Liver (tissue), 9 donors: ENCODE data around the gene CAMK1D. TPM values are rescaled to one million over a fixed set of nuclear protein-coding genes. Genes with fewer than 3 reads are reported as not detected.
A peak's percentile ranks its signal among the peaks of the same experiment; 100 is the strongest.

ENCODE experiments used
- DNase-seq: peaks from one replicate; pipeline ENCODE4 v3.0.0-alpha.2; 2017; ENCODE audit warnings: low spot score
- H3K27ac ChIP-seq, 2 donors: one replicate each; pipeline ENCODE4 v1.7.0; 2013; ENCODE audit warnings: inconsistent platforms in 2 of 2, low read length in 2 of 2, control low read depth in 1 of 2, low read depth in 1 of 2, mild to moderate bottlenecking in 1 of 2
- H3K27me3 ChIP-seq, 4 donors: one replicate each; pipeline versions ENCODE4 v1.6.1 to v1.7.0; 2013; ENCODE audit warnings: low read length in 3 of 4, inconsistent platforms in 1 of 4, mild to moderate bottlenecking in 1 of 4, moderate library complexity in 1 of 4; ENCODE audit not compliant: control insufficient read depth in 4 of 4, insufficient read depth in 4 of 4
- H3K36me3 ChIP-seq, 4 donors: one replicate each; pipeline versions ENCODE4 v1.6.1 to v1.7.0; 2013; ENCODE audit warnings: low read length in 3 of 4, mild to moderate bottlenecking in 3 of 4, low read depth in 1 of 4, moderate library complexity in 1 of 4; ENCODE audit not compliant: control insufficient read depth in 4 of 4, insufficient read depth in 3 of 4
- H3K4me1 ChIP-seq, 4 donors: one replicate each; pipeline versions ENCODE4 v1.6.1 to v1.7.0; 2013; ENCODE audit warnings: low read length in 3 of 4, mild to moderate bottlenecking in 3 of 4, moderate library complexity in 1 of 4; ENCODE audit not compliant: control insufficient read depth in 4 of 4, insufficient read depth in 4 of 4
- H3K4me3 ChIP-seq, 3 donors: one replicate each; pipeline versions ENCODE4 v1.6.1 to v1.7.0; 2013; ENCODE audit warnings: low read length in 3 of 3, control low read depth in 1 of 3, low read depth in 1 of 3, mild to moderate bottlenecking in 1 of 3
- H3K9ac ChIP-seq, 2 donors: one replicate each; pipeline ENCODE4 v1.7.0; 2013; ENCODE audit warnings: low read length in 2 of 2, mild to moderate bottlenecking in 2 of 2, moderate library complexity in 2 of 2, control low read depth in 1 of 2, low read depth in 1 of 2
- H3K9me3 ChIP-seq, 4 donors: one replicate each; pipeline versions ENCODE4 v1.6.1 to v1.7.0; 2013; ENCODE audit warnings: low read length in 3 of 4; ENCODE audit not compliant: control insufficient read depth in 4 of 4
- EGR1 ChIP-seq, 2 donors: IDR thresholded peaks; 2 replicates each; pipeline ENCODE4 v1.6.1; 2016 to 2018; ENCODE audit warnings: antibody characterized with exemption in 2 of 2, low read depth in 2 of 2
- FOXA1 ChIP-seq: IDR thresholded peaks from 2 replicates; pipeline ENCODE4 v1.6.1; 2016; ENCODE audit warnings: antibody characterized with exemption
- FOXA2 ChIP-seq: IDR thresholded peaks from 2 replicates; pipeline ENCODE4 v1.6.1; 2016; ENCODE audit warnings: antibody characterized with exemption
- GABPA ChIP-seq, 2 donors: IDR thresholded peaks in 1 of 2; conservative IDR thresholded peaks in 1 of 2; 2 replicates each; pipeline ENCODE4 v1.6.1; 2016; ENCODE audit warnings: antibody characterized with exemption in 2 of 2, mild to moderate bottlenecking in 1 of 2, moderate library complexity in 1 of 2
- HNF4A ChIP-seq, 2 donors: conservative IDR thresholded peaks; 2 replicates each; pipeline ENCODE4 v1.6.1; 2016; ENCODE audit warnings: antibody characterized with exemption in 2 of 2, mild to moderate bottlenecking in 2 of 2
- HNF4G ChIP-seq: IDR thresholded peaks from 2 replicates; pipeline ENCODE4 v1.6.1; 2016; ENCODE audit warnings: antibody characterized with exemption
- JUND ChIP-seq, 2 donors: IDR thresholded peaks; 2 replicates each; pipeline ENCODE4 v1.6.1; 2016; ENCODE audit warnings: antibody characterized with exemption in 2 of 2
- NR2F2 ChIP-seq: IDR thresholded peaks from 2 replicates; pipeline ENCODE4 v1.6.1; 2016; ENCODE audit warnings: antibody characterized with exemption
- RAD21 ChIP-seq, 2 donors: IDR thresholded peaks; 2 replicates each; pipeline ENCODE4 v1.6.1; 2016; ENCODE audit warnings: antibody characterized with exemption in 2 of 2, mild to moderate bottlenecking in 2 of 2
- RXRA ChIP-seq, 2 donors: IDR thresholded peaks; 2 replicates each; pipeline ENCODE4 v1.6.1; 2017 to 2018; ENCODE audit warnings: antibody characterized with exemption in 2 of 2, mild to moderate bottlenecking in 1 of 2
- SP1 ChIP-seq: IDR thresholded peaks from 2 replicates; pipeline ENCODE4 v1.6.1; 2018; ENCODE audit warnings: antibody characterized with exemption, mild to moderate bottlenecking
- TAF1 ChIP-seq: conservative IDR thresholded peaks from 2 replicates; pipeline ENCODE4 v1.6.1; 2016; ENCODE audit warnings: antibody characterized with exemption, mild to moderate bottlenecking
- YY1 ChIP-seq: IDR thresholded peaks from 2 replicates; pipeline ENCODE4 v1.6.1; 2016; ENCODE audit warnings: antibody characterized with exemption, mild to moderate bottlenecking
- WGBS: extraction: QIAGEN DNeasy Blood & Tissue Kit; methylation state at CpG from one replicate; pipeline ENCODE4 v1.1.7; 2013; 5-methylcytosine and 5-hydroxymethylcytosine counted together
- polyA plus RNA-seq, 2 donors: library from polyadenylated mRNA; stranded (reverse) in 1 of 2; unstranded in 1 of 2; fragments of 200-250 nt in 1 of 2; fragments of >200 nt in 1 of 2; fragmentation: Nextera tagmentation in 1 of 2; extraction: Ambion mirVana in 1 of 2; gene quantifications; one replicate each; pipeline versions ENCODE4 v1.2.1 to v1.2.3, GENCODE V29; 2013 to 2015
- total RNA-seq, 2 donors: library from RNA; depleted of rRNA; stranded (reverse); fragments of >200 nt; gene quantifications; one replicate each; pipeline ENCODE4 v1.2.3, GENCODE V29; 2014
- TF ChIP-seq, protein P1 (sequence below): IDR thresholded peaks from 2 replicates; pipeline ENCODE4 v1.6.1; 2016; ENCODE audit warnings: antibody characterized with exemption
- TF ChIP-seq, protein P2 (sequence below): IDR thresholded peaks from 2 replicates; pipeline ENCODE4 v1.6.1; 2016; ENCODE audit warnings: antibody characterized with exemption
- TF ChIP-seq, protein P3 (sequence below): IDR thresholded peaks from 2 replicates; pipeline ENCODE4 v1.6.1; 2016; ENCODE audit warnings: antibody characterized with exemption, mild to moderate bottlenecking
- TF ChIP-seq, protein P4 (sequence below): IDR thresholded peaks from 2 replicates; pipeline ENCODE4 v1.6.1; 2016; ENCODE audit warnings: antibody characterized with exemption
- TF ChIP-seq, protein P5 (sequence below): fragments of 150-350 bp; IDR thresholded peaks from 2 replicates; pipeline ENCODE4 v1.5.1; 2017; ENCODE audit warnings: improper control_type of control experiment, low read depth, low read length; ENCODE audit not compliant: missing input control
- donor health status: healthy.
- donor health status: healthy.
- donor health status: healthy.
- donor health status: healthy.
- donor health status: healthy.

The CAMK1D gene
- total and polyA plus RNA-seq, 4 donors: 2.7 to 10.1 (median 4.2) TPM

DNA sequence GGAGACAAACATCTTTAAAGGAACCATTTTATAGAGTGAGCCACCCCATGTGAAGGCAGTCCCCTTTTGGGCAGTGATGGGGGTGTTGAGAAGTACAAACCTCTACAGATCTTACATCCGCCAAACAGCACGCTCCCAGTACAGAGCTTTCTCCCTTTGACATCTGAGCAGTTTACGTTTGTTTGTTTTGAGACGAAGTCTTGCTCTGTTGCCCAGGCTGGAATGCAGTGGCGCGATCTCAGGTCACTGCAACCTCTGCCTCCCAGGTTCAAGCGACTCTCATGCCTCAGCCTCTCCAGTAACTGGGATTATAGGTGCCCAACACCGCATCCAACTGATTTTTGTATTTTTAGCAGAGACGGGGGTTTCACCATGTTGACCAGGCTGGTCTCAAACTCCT, 523.2 kb downstream of the CAMK1D start:
- Histone ChIP-seq H3K9ac (no peak overlapping the region), H3K9me3 (no peaks in the 10 kb centered on the region), H3K36me3 (no peaks in the 10 kb centered on the region), H3K4me3 (no peak overlapping the region), H3K4me1 (peaks cover 7 to 33% (median 19%) of the 10 kb centered on the region in 4 donors), H3K27ac (no peak overlapping the region), H3K27me3 (no peaks in the 10 kb centered on the region)
- WGBS: 41% methylated on average over 9 of the region's 9 CpGs
- TF ChIP-seq RXRA (IDR thresholded peaks at IDR 0.05) (peak in 1 of 2 donors; percentile 41), SP1 (no peak), GABPA (IDR thresholded peaks at IDR 0.05 in 1 of 2, conservative IDR thresholded peaks at IDR 0.05 in 1 of 2) (no peak), FOXA2 (no peak), HNF4A (conservative IDR thresholded peaks at IDR 0.05) (peak in 1 of 2 donors; percentile 40), TAF1 (no peak)
- TF ChIP-seq, protein P1, sequence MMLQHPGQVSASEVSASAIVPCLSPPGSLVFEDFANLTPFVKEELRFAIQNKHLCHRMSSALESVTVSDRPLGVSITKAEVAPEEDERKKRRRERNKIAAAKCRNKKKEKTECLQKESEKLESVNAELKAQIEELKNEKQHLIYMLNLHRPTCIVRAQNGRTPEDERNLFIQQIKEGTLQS: no peak
- TF ChIP-seq, protein P2, sequence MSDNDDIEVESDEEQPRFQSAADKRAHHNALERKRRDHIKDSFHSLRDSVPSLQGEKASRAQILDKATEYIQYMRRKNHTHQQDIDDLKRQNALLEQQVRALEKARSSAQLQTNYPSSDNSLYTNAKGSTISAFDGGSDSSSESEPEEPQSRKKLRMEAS: no peak
- DNase-seq: no peak

DNA sequence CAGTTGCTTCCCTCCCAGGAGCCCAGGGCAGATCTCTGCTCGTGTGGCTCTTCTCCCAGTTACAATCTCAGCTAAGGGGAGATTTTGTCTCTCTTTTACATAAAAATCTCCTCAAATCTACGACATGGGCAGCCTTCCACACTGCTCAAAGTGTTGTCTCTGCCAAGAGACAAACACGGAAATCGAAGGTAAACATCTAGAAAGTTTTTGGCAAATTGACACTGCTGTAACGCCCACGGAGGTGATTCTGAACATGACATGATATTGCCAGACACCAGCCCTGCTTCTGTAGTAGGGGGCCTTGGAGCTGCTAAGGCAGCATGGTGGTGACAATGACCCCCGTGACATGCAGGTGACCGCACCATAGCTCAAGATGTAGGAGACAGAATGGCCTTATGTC, 523.8 kb downstream of the CAMK1D start:
- Histone ChIP-seq H3K4me3 (no peak overlapping the region), H3K27ac (peak overlapping the region in 1 of 2 donors; percentile 41), H3K9me3 (no peaks in the 10 kb centered on the region), H3K9ac (no peak overlapping the region), H3K36me3 (no peaks in the 10 kb centered on the region), H3K27me3 (no peaks in the 10 kb centered on the region), H3K4me1 (peaks cover 7 to 33% (median 19%) of the 10 kb centered on the region in 4 donors)
- no peak for DNase-seq
- TF ChIP-seq, protein P3, sequence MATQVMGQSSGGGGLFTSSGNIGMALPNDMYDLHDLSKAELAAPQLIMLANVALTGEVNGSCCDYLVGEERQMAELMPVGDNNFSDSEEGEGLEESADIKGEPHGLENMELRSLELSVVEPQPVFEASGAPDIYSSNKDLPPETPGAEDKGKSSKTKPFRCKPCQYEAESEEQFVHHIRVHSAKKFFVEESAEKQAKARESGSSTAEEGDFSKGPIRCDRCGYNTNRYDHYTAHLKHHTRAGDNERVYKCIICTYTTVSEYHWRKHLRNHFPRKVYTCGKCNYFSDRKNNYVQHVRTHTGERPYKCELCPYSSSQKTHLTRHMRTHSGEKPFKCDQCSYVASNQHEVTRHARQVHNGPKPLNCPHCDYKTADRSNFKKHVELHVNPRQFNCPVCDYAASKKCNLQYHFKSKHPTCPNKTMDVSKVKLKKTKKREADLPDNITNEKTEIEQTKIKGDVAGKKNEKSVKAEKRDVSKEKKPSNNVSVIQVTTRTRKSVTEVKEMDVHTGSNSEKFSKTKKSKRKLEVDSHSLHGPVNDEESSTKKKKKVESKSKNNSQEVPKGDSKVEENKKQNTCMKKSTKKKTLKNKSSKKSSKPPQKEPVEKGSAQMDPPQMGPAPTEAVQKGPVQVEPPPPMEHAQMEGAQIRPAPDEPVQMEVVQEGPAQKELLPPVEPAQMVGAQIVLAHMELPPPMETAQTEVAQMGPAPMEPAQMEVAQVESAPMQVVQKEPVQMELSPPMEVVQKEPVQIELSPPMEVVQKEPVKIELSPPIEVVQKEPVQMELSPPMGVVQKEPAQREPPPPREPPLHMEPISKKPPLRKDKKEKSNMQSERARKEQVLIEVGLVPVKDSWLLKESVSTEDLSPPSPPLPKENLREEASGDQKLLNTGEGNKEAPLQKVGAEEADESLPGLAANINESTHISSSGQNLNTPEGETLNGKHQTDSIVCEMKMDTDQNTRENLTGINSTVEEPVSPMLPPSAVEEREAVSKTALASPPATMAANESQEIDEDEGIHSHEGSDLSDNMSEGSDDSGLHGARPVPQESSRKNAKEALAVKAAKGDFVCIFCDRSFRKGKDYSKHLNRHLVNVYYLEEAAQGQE: no peak
- TF ChIP-seq FOXA1: peak; percentile 23
- TF ChIP-seq, protein P2: no peak
- TF ChIP-seq, protein P4, sequence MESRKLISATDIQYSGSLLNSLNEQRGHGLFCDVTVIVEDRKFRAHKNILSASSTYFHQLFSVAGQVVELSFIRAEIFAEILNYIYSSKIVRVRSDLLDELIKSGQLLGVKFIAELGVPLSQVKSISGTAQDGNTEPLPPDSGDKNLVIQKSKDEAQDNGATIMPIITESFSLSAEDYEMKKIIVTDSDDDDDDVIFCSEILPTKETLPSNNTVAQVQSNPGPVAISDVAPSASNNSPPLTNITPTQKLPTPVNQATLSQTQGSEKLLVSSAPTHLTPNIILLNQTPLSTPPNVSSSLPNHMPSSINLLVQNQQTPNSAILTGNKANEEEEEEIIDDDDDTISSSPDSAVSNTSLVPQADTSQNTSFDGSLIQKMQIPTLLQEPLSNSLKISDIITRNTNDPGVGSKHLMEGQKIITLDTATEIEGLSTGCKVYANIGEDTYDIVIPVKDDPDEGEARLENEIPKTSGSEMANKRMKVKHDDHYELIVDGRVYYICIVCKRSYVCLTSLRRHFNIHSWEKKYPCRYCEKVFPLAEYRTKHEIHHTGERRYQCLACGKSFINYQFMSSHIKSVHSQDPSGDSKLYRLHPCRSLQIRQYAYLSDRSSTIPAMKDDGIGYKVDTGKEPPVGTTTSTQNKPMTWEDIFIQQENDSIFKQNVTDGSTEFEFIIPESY: no peak
- TF ChIP-seq GABPA (IDR thresholded peaks at IDR 0.05 in 1 of 2, conservative IDR thresholded peaks at IDR 0.05 in 1 of 2): no peak
- TF ChIP-seq HNF4G: no peak
- TF ChIP-seq FOXA2: peak; percentile 72
- no peak for TF ChIP-seq SP1
- no peak for TF ChIP-seq JUND (IDR thresholded peaks at IDR 0.05)
- TF ChIP-seq, protein P5, sequence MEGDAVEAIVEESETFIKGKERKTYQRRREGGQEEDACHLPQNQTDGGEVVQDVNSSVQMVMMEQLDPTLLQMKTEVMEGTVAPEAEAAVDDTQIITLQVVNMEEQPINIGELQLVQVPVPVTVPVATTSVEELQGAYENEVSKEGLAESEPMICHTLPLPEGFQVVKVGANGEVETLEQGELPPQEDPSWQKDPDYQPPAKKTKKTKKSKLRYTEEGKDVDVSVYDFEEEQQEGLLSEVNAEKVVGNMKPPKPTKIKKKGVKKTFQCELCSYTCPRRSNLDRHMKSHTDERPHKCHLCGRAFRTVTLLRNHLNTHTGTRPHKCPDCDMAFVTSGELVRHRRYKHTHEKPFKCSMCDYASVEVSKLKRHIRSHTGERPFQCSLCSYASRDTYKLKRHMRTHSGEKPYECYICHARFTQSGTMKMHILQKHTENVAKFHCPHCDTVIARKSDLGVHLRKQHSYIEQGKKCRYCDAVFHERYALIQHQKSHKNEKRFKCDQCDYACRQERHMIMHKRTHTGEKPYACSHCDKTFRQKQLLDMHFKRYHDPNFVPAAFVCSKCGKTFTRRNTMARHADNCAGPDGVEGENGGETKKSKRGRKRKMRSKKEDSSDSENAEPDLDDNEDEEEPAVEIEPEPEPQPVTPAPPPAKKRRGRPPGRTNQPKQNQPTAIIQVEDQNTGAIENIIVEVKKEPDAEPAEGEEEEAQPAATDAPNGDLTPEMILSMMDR: no peak
- TF ChIP-seq HNF4A (conservative IDR thresholded peaks at IDR 0.05): peak in 1 of 2 donors; percentile 14
- no peak for TF ChIP-seq YY1
- no peak for TF ChIP-seq RXRA (IDR thresholded peaks at IDR 0.05)
- no peak for TF ChIP-seq NR2F2
- TF ChIP-seq, protein P1: no peak
- TF ChIP-seq TAF1: no peak
- TF ChIP-seq EGR1 (IDR thresholded peaks at IDR 0.05; ENCODE audit: low read depth in 2 of 2): peak; percentile 72 to 82
- TF ChIP-seq RAD21 (IDR thresholded peaks at IDR 0.05): no peak
- WGBS: 31% methylated on average over 8 of the region's 8 CpGs
